GM10248 (cell line): Measurements from ENCODE around the gene MTHFD2.
A peak's percentile ranks its signal among the peaks of the same experiment; 100 is the strongest.

Experiments used
- CTCF ChIA-PET: fragments of 300-600 bp; sonication (Branson Sonifier 250); formaldehyde crosslinking; extraction: SDS; loops from one replicate; lab custom pipeline; 2021; ENCODE audit warnings: antibody characterized with exemption; lab: Yijun Ruan, JAX
- POLR2A ChIA-PET: fragments of 350-650 bp; sonication (Branson Sonifier 250); formaldehyde crosslinking; extraction: SDS; loops from one replicate; lab custom pipeline; 2020; ENCODE audit warnings: antibody characterized with exemption; lab: Yijun Ruan, JAX
- DNase-seq: peaks from one replicate; pipeline ENCODE4 v3.0.0; 2012; ENCODE audit errors: extremely low spot score
- CTCF ChIP-seq: IDR thresholded peaks from 2 replicates; pipeline ENCODE4 v1.5.1; 2012; ENCODE audit warnings: mild to moderate bottlenecking, low read depth; ENCODE audit errors: extremely low read depth, missing control alignments, control extremely low read depth

Gene MTHFD2

GRCh38 chr2:74239346-74239745 lies 40.9 kb downstream of the MTHFD2 start:
- DNase-seq = no peak
- ChIA-PET POLR2A (no interaction called here), CTCF (interaction anchor here (0.9 to 4.9 kb wide), 2 partner anchors 10 to 96 kb away, joined by 6 to 50 read pairs; no protein-coding TSS in a partner anchor)
- no peak for TF ChIP-seq CTCF

DNA sequence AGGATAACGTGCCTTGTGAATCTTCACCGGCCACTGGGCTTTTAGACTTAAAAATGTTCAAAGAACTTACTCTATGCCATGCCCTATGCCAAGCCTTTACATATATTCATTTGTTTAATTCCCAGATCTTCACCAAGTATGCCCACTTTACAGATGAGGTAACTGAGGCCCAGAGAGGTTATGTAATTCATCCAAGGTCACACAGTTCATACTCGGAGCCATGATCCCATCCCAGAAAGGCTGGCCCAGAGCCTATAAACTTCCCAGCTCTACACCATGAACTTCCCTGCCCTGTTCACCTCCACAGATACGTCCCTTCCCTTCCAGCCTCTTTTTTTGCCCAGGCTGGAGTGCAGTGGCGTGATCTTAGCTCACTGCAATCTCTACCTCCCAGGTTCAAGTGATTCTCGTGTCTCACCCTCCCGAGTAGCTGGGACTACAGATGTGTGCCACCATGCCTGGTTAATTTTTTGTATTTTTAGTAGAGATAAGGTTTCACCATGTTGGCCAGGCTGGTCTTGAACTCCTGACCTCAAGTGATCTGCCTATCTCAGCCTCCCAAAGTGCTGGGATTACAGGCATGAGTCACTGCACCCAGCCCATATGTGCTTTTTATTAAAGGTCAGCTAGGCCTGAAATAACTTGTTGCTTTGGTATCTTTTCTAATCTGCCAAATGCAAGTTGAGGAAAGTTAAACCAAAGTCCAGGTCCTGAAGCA lies 44.1 kb downstream of the MTHFD2 start:
- no peak for DNase-seq
- ChIA-PET CTCF (interaction anchor here (1.4 to 4.9 kb wide), 4 partner anchors 7 to 93 kb away, joined by 4 to 50 read pairs (median 6); no protein-coding TSS in a partner anchor), POLR2A (no interaction called here)
- no peak for TF ChIP-seq CTCF

GRCh38 chr2:74244286-74244685 lies 45.9 kb downstream of the MTHFD2 start:
- CTCF ChIA-PET = interaction anchor here (4.3 kb wide), 1 partner anchor 90 kb away, joined by 21 read pairs; no protein-coding TSS in a partner anchor

GRCh38 chr2:74246496-74247195 lies 48.2 kb downstream of the MTHFD2 start:
- DNase-seq = no peak
- CTCF ChIA-PET = interaction anchor here (1.1 to 4.3 kb wide), 3 partner anchors 12 to 342 kb away, joined by 3 to 21 read pairs (median 3); no protein-coding TSS in a partner anchor
- no peak for TF ChIP-seq CTCF
- POLR2A ChIA-PET = no interaction called here

More at GRCh38 chr2:74244286-74244685, 45.9 kb downstream of the MTHFD2 start:
- no peak for DNase-seq
- POLR2A ChIA-PET = no interaction called here
- TF ChIP-seq CTCF = no peak

DNA sequence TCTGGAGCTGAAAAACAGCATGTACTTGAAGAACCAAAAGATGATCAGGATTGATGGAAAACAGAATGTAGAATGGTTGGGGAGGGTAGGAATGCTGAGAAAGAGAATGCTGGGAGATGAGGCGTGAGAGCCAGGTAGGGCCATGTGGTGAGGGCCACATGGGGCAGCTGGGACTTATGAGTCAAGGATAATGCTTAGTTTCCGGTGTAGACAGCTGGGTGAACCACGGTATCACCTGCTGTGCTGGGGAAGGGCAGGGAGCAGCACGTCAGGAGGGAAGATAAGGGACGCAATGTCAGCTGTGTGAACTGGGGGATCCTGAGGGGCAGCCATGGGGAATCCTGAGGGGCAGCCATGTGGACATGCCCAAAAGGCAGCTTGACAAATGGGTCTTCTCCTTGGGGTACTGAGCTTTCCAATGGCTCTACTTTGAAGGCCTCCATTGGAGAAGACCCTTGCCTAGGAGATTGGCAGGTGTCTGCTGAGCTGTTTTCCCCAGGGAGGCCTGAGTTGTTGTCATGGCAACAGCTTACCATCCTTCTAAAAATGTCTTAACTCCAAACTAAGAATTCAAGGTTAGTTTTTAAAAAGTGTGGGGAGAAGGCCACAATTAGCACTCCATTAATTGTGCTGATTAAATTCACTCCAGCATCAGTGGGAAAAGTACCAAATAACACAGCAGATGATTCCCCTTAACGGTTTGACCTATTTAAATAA lies 51.1 kb downstream of the MTHFD2 start:
- no peak for DNase-seq
- ChIA-PET CTCF (interaction anchor here (0.6 to 4.2 kb wide), 67 partner anchors 9 to 425 kb away, joined by 3 to 57 read pairs (median 4); partner anchors contain the start of genes C2orf81 and WDR54), POLR2A (no interaction called here)
- no peak for TF ChIP-seq CTCF

DNA sequence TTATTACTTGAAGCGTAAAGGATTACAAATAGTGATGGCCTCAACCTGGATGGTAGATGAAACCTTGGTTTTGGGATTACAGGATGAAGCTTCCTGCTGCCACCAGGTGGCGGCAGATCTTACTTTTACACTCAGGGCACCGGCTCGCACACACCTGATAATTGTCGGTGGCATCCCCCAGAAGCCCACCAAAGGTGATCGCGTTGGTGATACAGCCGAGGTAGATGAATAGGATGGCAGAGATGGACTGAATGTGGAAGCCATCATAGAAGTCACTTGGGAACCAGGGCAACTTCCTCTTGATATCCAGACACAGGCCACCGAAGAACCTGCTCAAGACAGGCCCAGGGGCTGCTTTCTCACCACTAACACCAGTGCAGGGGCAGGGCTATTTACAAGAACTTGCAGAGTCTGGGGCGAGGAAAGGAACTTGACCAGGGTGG lies 51.8 kb downstream of the MTHFD2 start:
- peak; percentile 82 for DNase-seq
- ChIA-PET POLR2A (no interaction called here), CTCF (interaction anchor here (0.6 to 4.2 kb wide), 66 partner anchors 9 to 426 kb away, joined by 3 to 57 read pairs (median 4); partner anchors contain the start of genes C2orf81 and WDR54)
- peak; percentile 86 for TF ChIP-seq CTCF
